ENCODE measurements around the gene PPP1R7.

Gene PPP1R7

GRCh38 chr2:241187101-241187917 is 37.0 kb downstream of the PPP1R7 start:
- TF ChIP-seq RBAK (tag by site-specific recombination; IDR thresholded peaks at IDR 0.05) (no peak), EGR2 (tag by site-specific recombination; IDR thresholded peaks at IDR 0.05; ENCODE audit: low read depth) (peak; percentile 46; the same call in 1 of the 2 replicates), ZNF776 (tag by site-specific recombination; IDR thresholded peaks at IDR 0.05; ENCODE audit: borderline replicate concordance) (no peak), ZNF24 (tag by site-specific recombination; IDR thresholded peaks at IDR 0.05) (no peak), CTCF (tag by site-specific recombination; IDR thresholded peaks at IDR 0.05) (no peak), ZNF600 (tag by site-specific recombination; IDR thresholded peaks at IDR 0.05) (no peak), ZNF248 (tag by site-specific recombination; IDR thresholded peaks at IDR 0.05) (no peak), BCL11A (tag by site-specific recombination; IDR thresholded peaks at IDR 0.05; ENCODE audit: low read depth) (no peak), SP3 (tag by site-specific recombination; IDR thresholded peaks at IDR 0.05) (peak; percentile 43; the same call in 1 of the 2 replicates), ZNF398 (tag by site-specific recombination; IDR thresholded peaks at IDR 0.05) (peak; percentile 36; the same call in 1 of the 2 replicates), ZNF791 (tag by site-specific recombination; IDR thresholded peaks at IDR 0.05) (no peak), ZNF416 (tag by site-specific recombination; IDR thresholded peaks at IDR 0.05) (no peak)
- ChIA-PET POLR2A (no interaction called here), CTCF (no interaction called here)
- Histone ChIP-seq H3K27ac (ENCODE audit: extremely low read depth, low read depth, low read length) (no peak overlapping the region), H3K4me3 (ENCODE audit: low read depth, low read length) (no peak overlapping the region), H3K9me3 (ENCODE audit: control insufficient read depth, insufficient read depth, low read depth, low read length) (no peaks in the 10 kb centered on the region), H3K36me3 (ENCODE audit: control insufficient read depth in 2 of 2, insufficient read depth in 1 of 2, low read length in 2 of 2) (peaks cover 0 to 12% of the 10 kb centered on the region in 2 experiments; a peak in 2 of 3 replicates), H3K4me1 (ENCODE audit: control insufficient read depth, insufficient read depth, low read length) (no peaks in the 10 kb centered on the region)

GRCh38 chr2:241187918-241188234 is 37.6 kb downstream of the PPP1R7 start:
- ChIA-PET CTCF (no interaction called here), POLR2A (no interaction called here)
- Histone ChIP-seq H3K27ac (ENCODE audit: extremely low read depth, low read depth, low read length) (no peak overlapping the region), H3K36me3 (ENCODE audit: control insufficient read depth in 2 of 2, insufficient read depth in 1 of 2, low read length in 2 of 2) (peaks cover 0 to 7% of the 10 kb centered on the region in 2 experiments; a peak in 2 of 3 replicates), H3K4me3 (ENCODE audit: low read depth, low read length) (no peak overlapping the region), H3K9me3 (ENCODE audit: control insufficient read depth, insufficient read depth, low read depth, low read length) (no peaks in the 10 kb centered on the region), H3K4me1 (ENCODE audit: control insufficient read depth, insufficient read depth, low read length) (no peaks in the 10 kb centered on the region)
- no peak for TF ChIP-seq ZBTB21 (tag by site-specific recombination; IDR thresholded peaks at IDR 0.05)
- 0 out of 2 replicates have a peak, but pooled peaks have one; percentile 19 for TF ChIP-seq ZFHX2 (tag by site-specific recombination; conservative IDR thresholded peaks at IDR 0.05)
- TF ChIP-seq PRDM1 (tag by site-specific recombination; IDR thresholded peaks at IDR 0.05) = peak; percentile 74
- TF ChIP-seq ZNF549 (tag by site-specific recombination; IDR thresholded peaks at IDR 0.05) = no peak
- peak; percentile 45; the same call in 1 of the 2 replicates for TF ChIP-seq ZNF366 (tag by site-specific recombination; conservative IDR thresholded peaks at IDR 0.05)
- TF ChIP-seq ZNF121 (tag by site-specific recombination; IDR thresholded peaks at IDR 0.05) = no peak
- no peak for TF ChIP-seq ZNF571 (tag by site-specific recombination; IDR thresholded peaks at IDR 0.05)
- TF ChIP-seq ZNF148 (tag by site-specific recombination; IDR thresholded peaks at IDR 0.05; ENCODE audit: borderline replicate concordance) = no peak
- TF ChIP-seq ZNF776 (tag by site-specific recombination; IDR thresholded peaks at IDR 0.05; ENCODE audit: borderline replicate concordance) = no peak
- peak; percentile 30 for TF ChIP-seq ZNF335 (tag by site-specific recombination; conservative IDR thresholded peaks at IDR 0.05)
- no peak for TF ChIP-seq ZBTB6 (tag by site-specific recombination; IDR thresholded peaks at IDR 0.05)
- no peak for TF ChIP-seq ZNF211 (tag by site-specific recombination; IDR thresholded peaks at IDR 0.05; ENCODE audit: low read depth)
